ENCODE data around the gene LRRTM4. TPM values are rescaled to one million over a fixed set of nuclear protein-coding genes. Genes with fewer than 3 reads are reported as not detected.

The LRRTM4 gene
- total RNA-seq, 1 donor from 2014 or later, result 28.8 TPM

GRCh38 chr2:77443076-77443475 is 79.1 kb downstream of the LRRTM4 start:
- Mint-ChIP-seq H3K27me3 (ENCODE audit: low read depth) (no peaks in the 10 kb centered on the region), H3K4me3 (no peak overlapping the region), H3K4me1 (peaks cover 4% of the 10 kb centered on the region), H3K27ac (no peak overlapping the region), H3K36me3 (peaks cover 4% of the 10 kb centered on the region), H3K9me3 (peaks cover 4% of the 10 kb centered on the region)
- DNase-seq (ENCODE audit: low spot score in 2 of 2, unreplicated experiment in 2 of 2), result no peak
- no peak for TF ChIP-seq CTCF (IDR thresholded peaks at IDR 0.05; ENCODE audit: unreplicated experiment)

- DNase-seq (ENCODE audit: low spot score in 2 of 2, unreplicated experiment in 2 of 2), result no peak
- H3K4me3 Mint-ChIP-seq, result no peak overlapping the region
- no peak for TF ChIP-seq CTCF (IDR thresholded peaks at IDR 0.05; ENCODE audit: unreplicated experiment)
- peaks cover 4% of the 10 kb centered on the region for H3K4me1 Mint-ChIP-seq
- peaks cover 4% of the 10 kb centered on the region for H3K9me3 Mint-ChIP-seq
- no peaks in the 10 kb centered on the region for H3K36me3 Mint-ChIP-seq
- H3K27me3 Mint-ChIP-seq (ENCODE audit: low read depth), result no peaks in the 10 kb centered on the region
- H3K27ac Mint-ChIP-seq, result no peak overlapping the region
Observed at GRCh38 chr2:77434880-77435279, 87.3 kb downstream of the LRRTM4 start.

- Mint-ChIP-seq H3K4me3 (no peak overlapping the region), H3K27ac (peak overlapping the region; percentile 30), H3K9me3 (peaks cover 30% of the 10 kb centered on the region), H3K4me1 (peaks cover 7% of the 10 kb centered on the region), H3K36me3 (peaks cover 8% of the 10 kb centered on the region), H3K27me3 (ENCODE audit: low read depth) (no peaks in the 10 kb centered on the region)
- no peak for TF ChIP-seq CTCF (IDR thresholded peaks at IDR 0.05; ENCODE audit: unreplicated experiment)
- DNase-seq (ENCODE audit: low spot score in 2 of 2, unreplicated experiment in 2 of 2), result no peak
Observed at GRCh38 chr2:77428946-77429345, 93.2 kb downstream of the LRRTM4 start.

GRCh38 chr2:77421971-77422370 is 100.2 kb downstream of the LRRTM4 start:
- Mint-ChIP-seq H3K27ac (no peak overlapping the region), H3K27me3 (ENCODE audit: low read depth) (no peaks in the 10 kb centered on the region), H3K4me1 (peaks cover 5% of the 10 kb centered on the region), H3K36me3 (no peaks in the 10 kb centered on the region), H3K9me3 (peaks cover 14% of the 10 kb centered on the region), H3K4me3 (no peak overlapping the region)
- TF ChIP-seq CTCF (IDR thresholded peaks at IDR 0.05; ENCODE audit: unreplicated experiment), result no peak
- no peak for DNase-seq (ENCODE audit: low spot score in 2 of 2, unreplicated experiment in 2 of 2)

GRCh38 chr2:77418537-77418936 is 103.6 kb downstream of the LRRTM4 start:
- TF ChIP-seq CTCF (IDR thresholded peaks at IDR 0.05; ENCODE audit: unreplicated experiment), result no peak
- Mint-ChIP-seq H3K9me3 (peaks cover 5% of the 10 kb centered on the region), H3K4me3 (no peak overlapping the region), H3K27ac (no peak overlapping the region), H3K27me3 (ENCODE audit: low read depth) (no peaks in the 10 kb centered on the region), H3K36me3 (no peaks in the 10 kb centered on the region), H3K4me1 (no peaks in the 10 kb centered on the region)
- no peak for DNase-seq (ENCODE audit: low spot score in 2 of 2, unreplicated experiment in 2 of 2)

GRCh38 chr2:77404189-77404588 is 118.0 kb downstream of the LRRTM4 start:
- DNase-seq (ENCODE audit: low spot score in 2 of 2, unreplicated experiment in 2 of 2), result no peak
- peaks cover 37% of the 10 kb centered on the region for H3K4me1 Mint-ChIP-seq
- H3K36me3 Mint-ChIP-seq, result peaks cover 2% of the 10 kb centered on the region
- no peaks in the 10 kb centered on the region for H3K27me3 Mint-ChIP-seq (ENCODE audit: low read depth)
- H3K9me3 Mint-ChIP-seq, result peaks cover 4% of the 10 kb centered on the region
- no peak overlapping the region for H3K4me3 Mint-ChIP-seq
- no peak for TF ChIP-seq CTCF (IDR thresholded peaks at IDR 0.05; ENCODE audit: unreplicated experiment)
- H3K27ac Mint-ChIP-seq, result no peak overlapping the region
